Endothelial cell of umbilical vein (primary cell): ENCODE results near the gene MVB12B. TPM values are rescaled to one million over a fixed set of nuclear protein-coding genes. Genes with fewer than 3 reads are reported as not detected.

Experiments used
- BruUV-seq: library from RNA; stranded (reverse); fragments of 400-500 nt; replicated peaks from 2 replicates; lab custom pipeline; 2021; lab: Mats Ljungman, UMichigan
- CTCF ChIA-PET: fragments of 300-600, 350-600 bp; sonication (Branson Sonifier 250); formaldehyde crosslinking; loops from one replicate; lab custom pipeline; 2021; ENCODE audit warnings: antibody characterized with exemption, inconsistent platforms; lab: Charles Lee
- POLR2A ChIA-PET: fragments of 300-600, 350-600 bp; sonication (Branson Sonifier 250); formaldehyde crosslinking; loops from one replicate; lab custom pipeline; 2021; ENCODE audit warnings: antibody characterized with exemption, inconsistent platforms; lab: Charles Lee
- DNase-seq: peaks from one replicate; pipeline ENCODE4 v3.0.0-alpha.2; 2011; ENCODE audit warnings: low read depth, low spot score
- FAIRE-seq: peaks from 2 replicates; lab custom pipeline; 2011; peaks lifted over from hg19 to GRCh38; lab: Jason Lieb, UNC
- H2AFZ ChIP-seq: 2 replicates; pipeline ENCODE4 v1.6.0; 2012; ENCODE audit warnings: low read depth, low read length, control low read depth, inconsistent platforms
- H3K27ac ChIP-seq: 2 replicates; pipeline ENCODE4 v1.5.1; 2011; ENCODE audit warnings: low read depth, mild to moderate bottlenecking, control low read depth, low read length, moderate library complexity; ENCODE audit not compliant: insufficient read depth
- H3K27me3 ChIP-seq, 2 experiments: 2 replicates each; pipeline versions ENCODE4 v1.6.0 to v1.6.1; 2011; ENCODE audit warnings: low read length in 2 of 2, mixed read lengths in 1 of 2; ENCODE audit not compliant: control insufficient read depth in 2 of 2, insufficient read depth in 2 of 2
- H3K36me3 ChIP-seq, 2 experiments: 2 replicates in 1 of 2; 3 replicates in 1 of 2; pipeline ENCODE4 v1.5.1; 2011; ENCODE audit warnings: low read length in 2 of 2, mild to moderate bottlenecking in 1 of 2, moderate library complexity in 1 of 2; ENCODE audit not compliant: control insufficient read depth in 2 of 2, insufficient read depth in 2 of 2; ENCODE audit errors: extremely low read depth in 1 of 2
- H3K4me1 ChIP-seq: 3 replicates; pipeline ENCODE4 v1.5.1; 2011; ENCODE audit warnings: mild to moderate bottlenecking, low read length; ENCODE audit not compliant: control insufficient read depth, insufficient read depth; ENCODE audit errors: extremely low read depth
- H3K4me2 ChIP-seq: 2 replicates; pipeline ENCODE4 v1.6.1; 2011; ENCODE audit warnings: low read length, control low read depth, mixed read lengths; ENCODE audit not compliant: insufficient read depth
- H3K4me3 ChIP-seq, 3 experiments: fragments of 200-600 bp in 1 of 3; sonication (generic), shearing (Covaris generic) in 1 of 3; replicated peaks in 1 of 3; 2 replicates each; pipeline ENCODE4 v1.5.1; 2011 to 2016; ENCODE audit warnings: control low read depth in 3 of 3, low read length in 3 of 3, mild to moderate bottlenecking in 2 of 3, inconsistent platforms in 1 of 3, low read depth in 1 of 3, moderate library complexity in 1 of 3; ENCODE audit not compliant: insufficient read depth in 1 of 3
- H3K79me2 ChIP-seq: 2 replicates; pipeline ENCODE4 v1.6.0; 2012; ENCODE audit warnings: low read length, inconsistent platforms; ENCODE audit not compliant: control insufficient read depth, insufficient read depth
- H3K9ac ChIP-seq: replicated peaks from 2 replicates; pipeline ENCODE3; 2011; ENCODE audit warnings: low read length, control low read depth; ENCODE audit not compliant: insufficient read depth; ENCODE audit errors: extremely low read depth
- H3K9me1 ChIP-seq: replicated peaks from 3 replicates; pipeline ENCODE4 v1.6.0; 2011; ENCODE audit warnings: mild to moderate bottlenecking, low read length; ENCODE audit not compliant: control insufficient read depth, insufficient read depth; ENCODE audit errors: extremely low read depth
- H3K9me3 ChIP-seq: replicated peaks from 2 replicates; pipeline ENCODE4 v1.5.1; 2012; ENCODE audit warnings: low read length, inconsistent platforms; ENCODE audit not compliant: control insufficient read depth, insufficient read depth
- H4K20me1 ChIP-seq: replicated peaks from 2 replicates; pipeline ENCODE3; 2011; ENCODE audit warnings: mild to moderate bottlenecking, low read length; ENCODE audit not compliant: control insufficient read depth, insufficient read depth; ENCODE audit errors: extremely low read depth
- CTCF ChIP-seq, 2 donors: IDR thresholded peaks; 1 replicate in 1 of 2; 2 replicates in 1 of 2; pipeline ENCODE4 v1.5.1; 2011; ENCODE audit warnings: low read length in 2 of 2, mild to moderate bottlenecking in 2 of 2, moderate library complexity in 2 of 2, control low read depth in 1 of 2, inconsistent platforms in 1 of 2, low read depth in 1 of 2; ENCODE audit not compliant: insufficient read depth in 1 of 2; ENCODE audit errors: extremely low read depth in 1 of 2
- EZH2 ChIP-seq: IDR thresholded peaks from 2 replicates; pipeline ENCODE4 v1.6.1; 2012; ENCODE audit warnings: borderline replicate concordance, low read depth, mild to moderate bottlenecking, moderate library complexity, low read length, inconsistent platforms; ENCODE audit not compliant: severe bottlenecking
- FOS ChIP-seq: IDR thresholded peaks from 2 replicates; pipeline ENCODE4 v1.6.1; 2011; ENCODE audit warnings: mild to moderate bottlenecking, low read length, moderate library complexity, borderline replicate concordance; ENCODE audit not compliant: insufficient read depth
- GATA2 ChIP-seq: IDR thresholded peaks from 2 replicates; pipeline ENCODE4 v1.7.0; 2011; ENCODE audit warnings: low read depth, mild to moderate bottlenecking, moderate library complexity, mixed read lengths, low read length; ENCODE audit not compliant: insufficient read length, insufficient read depth
- MAX ChIP-seq: IDR thresholded peaks from 2 replicates; pipeline ENCODE4 v1.6.1; 2011; ENCODE audit not compliant: insufficient read depth, insufficient read length
- POLR2AphosphoS5 ChIP-seq: IDR thresholded peaks from 2 replicates; pipeline ENCODE4 v1.6.1; 2012; ENCODE audit warnings: low read depth, mild to moderate bottlenecking, control low read depth, low read length, moderate library complexity; ENCODE audit not compliant: insufficient read depth
- dilution Hi-C: fragments of 300-500 bp; cut with MboI; formaldehyde crosslinking; loops from one replicate; pipeline ENCODE4 v1.15.0; 2019; ENCODE audit warnings: low sequenced_read_pairs; ENCODE audit not compliant: extremely low pct_ligation_motif_present
- intact Hi-C: fragments of 100-400 bp; cut with micrococcal nuclease; formaldehyde crosslinking; loops from one replicate; pipeline ENCODE4 v1.10.0; 2022
- polyA plus RNA-seq, 4 experiments: library from polyadenylated mRNA; depleted of rRNA in 3 of 4; stranded (reverse) in 3 of 4; unstranded in 1 of 4; fragments of >200 nt; gene quantifications; 2 replicates each; pipeline versions ENCODE4 v1.2.1 to v1.2.3, GENCODE V29; 2011 to 2012; ENCODE audit warnings: missing spikeins in 1 of 4
- total RNA-seq: library from RNA; stranded (reverse); gene quantifications from 2 replicates; pipeline ENCODE4 v1.2.3, GENCODE V29; 2021

The MVB12B gene
- total and polyA plus RNA-seq, 2 donors (not counting 3 experiments of a cell fraction or from before 2014, with no cell fraction given) = 6.6 to 17.3 TPM

- H4K20me1 ChIP-seq = no peaks in the 10 kb centered on the region
- H2AFZ ChIP-seq = no peak overlapping the region
- H3K4me3 ChIP-seq = no peak overlapping the region
- no peaks in the 10 kb centered on the region for H3K9me3 ChIP-seq
- FAIRE-seq (no peak), DNase-seq (no peak)
- H3K9ac ChIP-seq = no peak overlapping the region
- H3K4me1 ChIP-seq = no peaks in the 10 kb centered on the region
- ChIA-PET CTCF (interaction anchor here (1.9 kb wide), 1 partner anchor 17 kb away, joined by 9 read pairs; no protein-coding TSS in a partner anchor), POLR2A (no interaction called here)
- dilution Hi-C loops = no loop called here
- H3K4me2 ChIP-seq = no peak overlapping the region
- intact Hi-C loops = no loop called here
- no peak overlapping the region for H3K27ac ChIP-seq
- H3K27me3 ChIP-seq = no peaks in the 10 kb centered on the region
- no peaks in the 10 kb centered on the region for H3K36me3 ChIP-seq
- H3K79me2 ChIP-seq = no peaks in the 10 kb centered on the region
- no peak for TF ChIP-seq FOS
- TF ChIP-seq CTCF (IDR thresholded peaks at IDR 0.05; ENCODE audit: extremely low read depth in 1 of 2, insufficient read depth in 1 of 2, low read depth in 1 of 2, low read length in 2 of 2) = no peak
- TF ChIP-seq EZH2 = no peak
- TF ChIP-seq MAX = no peak
- TF ChIP-seq POLR2AphosphoS5 = no peak
- TF ChIP-seq GATA2 = no peak
- no TSS peak for BruUV-seq
- no peaks in the 10 kb centered on the region for H3K9me1 ChIP-seq
Measured at GRCh38 chr9:126415741-126416370, 89.2 kb downstream of the MVB12B start.
